Measurements from ENCODE around the gene IPPK. TPM values are rescaled to one million over a fixed set of nuclear protein-coding genes. Genes with fewer than 3 reads are reported as not detected.

The IPPK gene
- total and polyA plus RNA-seq, 2 of the 8 experiments (the other 6 are each of a cell fraction or from before 2014, with no cell fraction given): 10.5 to 13.6 TPM

GRCh38 chr9:92711146-92711545 lies 41.2 kb upstream of the IPPK start:
- ChIA-PET POLR2A (ENCODE audit: partially characterized antibody) (no interaction called here), CTCF (ENCODE audit: partially characterized antibody) (no interaction called here)
- Histone ChIP-seq H3K9me3 (ENCODE audit: insufficient read depth in 2 of 2, low read depth in 1 of 2, low read length in 1 of 2) (no peaks in the 10 kb centered on the region), H3K36me3 (ENCODE audit: control insufficient read depth in 2 of 4, insufficient read depth in 4 of 4, low read length in 3 of 4) (peaks cover 13 to 24% (median 18%) of the 10 kb centered on the region in 4 experiments), H4K5ac (ENCODE audit: insufficient read length, low read depth, low read length) (no peak overlapping the region), H4K91ac (replicated peaks; ENCODE audit: insufficient read length, low read length) (no peak overlapping the region), H3K4me1 (replicated peaks in 1 of 4; ENCODE audit: control insufficient read depth in 3 of 4, insufficient read depth in 4 of 4, low read length in 3 of 4) (no peaks in the 10 kb centered on the region), H3K23ac (ENCODE audit: insufficient read length) (no peak overlapping the region), H3K27ac (ENCODE audit: low read depth, low read length) (no peak overlapping the region), H3K27me3 (replicated peaks in 1 of 4; ENCODE audit: control insufficient read depth in 3 of 4, extremely low read depth in 1 of 4, insufficient read depth in 3 of 4, low read length in 3 of 4) (no peaks in the 10 kb centered on the region), H2BK12ac (ENCODE audit: low read depth, low read length) (no peak overlapping the region), H2AFZ (ENCODE audit: low read length) (no peak overlapping the region), H4K8ac (ENCODE audit: extremely low read depth, insufficient read depth, low read length) (no peak overlapping the region), H3K4me2 (ENCODE audit: insufficient read depth in 1 of 2, low read depth in 2 of 2, low read length in 2 of 2) (no peak overlapping the region), H2BK120ac (replicated peaks; ENCODE audit: low read depth, low read length) (no peak overlapping the region), H3K9ac (replicated peaks in 1 of 4; ENCODE audit: extremely low read depth in 1 of 4, low read depth in 3 of 4, low read length in 3 of 4) (no peak overlapping the region), H3K18ac (ENCODE audit: extremely low read depth, low read length) (no peak overlapping the region), H3K23me2 (ENCODE audit: low read depth, low read length) (no peaks in the 10 kb centered on the region), H3K79me1 (ENCODE audit: low read depth, low read length) (no peaks in the 10 kb centered on the region; the same call in 1 of the 2 replicates), H3K14ac (ENCODE audit: insufficient read length) (no peak overlapping the region), H3K4me3 (ENCODE audit: extremely low read depth in 1 of 4, insufficient read depth in 2 of 4, low read depth in 3 of 4, low read length in 4 of 4) (no peak overlapping the region), H3K79me2 (ENCODE audit: control insufficient read depth in 1 of 2, insufficient read depth in 2 of 2, low read length in 2 of 2) (no peaks in the 10 kb centered on the region), H2AK5ac (ENCODE audit: low read depth, low read length) (no peak overlapping the region), H4K20me1 (replicated peaks in 1 of 2; ENCODE audit: control insufficient read depth in 1 of 2, insufficient read depth in 2 of 2, low read length in 2 of 2) (peaks cover 0 to 8% of the 10 kb centered on the region in 2 experiments), H3K56ac (replicated peaks; ENCODE audit: insufficient read length, low read depth, low read length) (no peak overlapping the region), H3K4ac (replicated peaks; ENCODE audit: insufficient read length, low read depth, low read length) (no peak overlapping the region), H2BK5ac (ENCODE audit: low read depth, low read length) (no peak overlapping the region), H2BK20ac (ENCODE audit: low read length) (no peak overlapping the region), H2BK15ac (ENCODE audit: low read length) (no peak overlapping the region)
- WGBS, 2 experiments (ENCODE audit: extremely low coverage in 1 of 2, insufficient coverage in 1 of 2, insufficient read length in 1 of 2, insufficient replicate concordance in 2 of 2, low coverage in 1 of 2, low lambda C conversion rate in 2 of 2, missing lambda C conversion rate in 1 of 2): 95% methylated on average over 2 of the region's 2 CpGs; no CpG with 5 or more reads in 1 of the 2 experiments
- no peak for DNase-seq (ENCODE audit: low read depth in 1 of 2, low spot score in 2 of 2)
- no peak for FAIRE-seq
- TF ChIP-seq, protein P1, sequence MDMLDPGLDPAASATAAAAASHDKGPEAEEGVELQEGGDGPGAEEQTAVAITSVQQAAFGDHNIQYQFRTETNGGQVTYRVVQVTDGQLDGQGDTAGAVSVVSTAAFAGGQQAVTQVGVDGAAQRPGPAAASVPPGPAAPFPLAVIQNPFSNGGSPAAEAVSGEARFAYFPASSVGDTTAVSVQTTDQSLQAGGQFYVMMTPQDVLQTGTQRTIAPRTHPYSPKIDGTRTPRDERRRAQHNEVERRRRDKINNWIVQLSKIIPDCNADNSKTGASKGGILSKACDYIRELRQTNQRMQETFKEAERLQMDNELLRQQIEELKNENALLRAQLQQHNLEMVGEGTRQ (IDR thresholded peaks at IDR 0.05; ENCODE audit: low read length): no peak
- no peak for TF ChIP-seq TCF12 (IDR thresholded peaks at IDR 0.05; ENCODE audit: low read depth, low read length)
- TF ChIP-seq, protein P2, sequence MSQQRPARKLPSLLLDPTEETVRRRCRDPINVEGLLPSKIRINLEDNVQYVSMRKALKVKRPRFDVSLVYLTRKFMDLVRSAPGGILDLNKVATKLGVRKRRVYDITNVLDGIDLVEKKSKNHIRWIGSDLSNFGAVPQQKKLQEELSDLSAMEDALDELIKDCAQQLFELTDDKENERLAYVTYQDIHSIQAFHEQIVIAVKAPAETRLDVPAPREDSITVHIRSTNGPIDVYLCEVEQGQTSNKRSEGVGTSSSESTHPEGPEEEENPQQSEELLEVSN (IDR thresholded peaks at IDR 0.05): no peak
- no peak for TF ChIP-seq CREB1 (IDR thresholded peaks at IDR 0.05)
- TF ChIP-seq POU5F1 (IDR thresholded peaks at IDR 0.05; ENCODE audit: low read depth, low read length): no peak
- no peak for TF ChIP-seq SP2 (IDR thresholded peaks at IDR 0.05; ENCODE audit: low read length)

Data from H1 (cell line).